HuH-7 (cell line): ENCODE results near the gene AJM1.

Experiments
- DNase-seq: peaks from one replicate; pipeline ENCODE4 v3.0.0; 2011; ENCODE audit warnings: low spot score

The AJM1 gene

GRCh38 chr9:136808075-136808805 is 34.0 kb upstream of the AJM1 start:
- DNase-seq, result no peak

GRCh38 chr9:136808806-136809158 is 33.5 kb upstream of the AJM1 start:
- DNase-seq, result no peak

GRCh38 chr9:136814725-136815421 is 27.4 kb upstream of the AJM1 start:
- DNase-seq, result no peak

GRCh38 chr9:136815422-136815782 is 26.9 kb upstream of the AJM1 start:
- DNase-seq, result no peak

- no peak for DNase-seq
Measured at GRCh38 chr9:136820971-136821825, 21.1 kb upstream of the AJM1 start.

GRCh38 chr9:136821826-136822544 is 20.3 kb upstream of the AJM1 start:
- no peak for DNase-seq

- no peak for DNase-seq
Measured at GRCh38 chr9:136823136-136824046, 18.9 kb upstream of the AJM1 start.

- no peak for DNase-seq
Measured at GRCh38 chr9:136824496-136825225, 17.6 kb upstream of the AJM1 start.

GRCh38 chr9:136825295-136826187 is 16.7 kb upstream of the AJM1 start:
- no peak for DNase-seq

- DNase-seq, result no peak
Measured at GRCh38 chr9:136826188-136826541, 16.1 kb upstream of the AJM1 start.

GRCh38 chr9:136826703-136827582 is 15.3 kb upstream of the AJM1 start:
- DNase-seq, result no peak

- no peak for DNase-seq
Measured at GRCh38 chr9:136827794-136828473, 14.3 kb upstream of the AJM1 start.

- DNase-seq, result no peak
Measured at GRCh38 chr9:136828474-136829140, 13.7 kb upstream of the AJM1 start.

- DNase-seq, result no peak
Measured at GRCh38 chr9:136829412-136829811, 12.9 kb upstream of the AJM1 start.

- no peak for DNase-seq
Measured at GRCh38 chr9:136829981-136830885, 12.0 kb upstream of the AJM1 start.

- no peak for DNase-seq
Measured at GRCh38 chr9:136831002-136831719, 11.1 kb upstream of the AJM1 start.
